ENCODE data around the gene CLEC1B. TPM values are rescaled to one million over a fixed set of nuclear protein-coding genes. Genes with fewer than 3 reads are reported as not detected.

The CLEC1B gene
- total RNA-seq (2021; ENCODE audit: unreplicated experiment) (not detected), Bru-seq, nascent RNA (not detected), BruChase-seq, experiment 1, labeled RNA remaining after a 2-hour chase (not detected), BruChase-seq, experiment 2, labeled RNA remaining after a 6-hour chase (not detected)
- not detected for polyA plus RNA-seq (2012; ENCODE audit: insufficient read length)
- long read RNA-seq = 0 reads

GRCh38 chr12:9999016-9999415 is at the start of gene CLEC1B:
CLEC1B (minus strand) TSS chr12:9999121; CDS start chr12:9999100, 21 bp downstream.
- Histone ChIP-seq H3K27ac (ENCODE audit: low read length) (no peak within 1 kb of the TSS), H3K4me1 (ENCODE audit: control insufficient read depth, insufficient read depth, low read length) (no peaks in the 10 kb centered on the region), H3K9me3 (ENCODE audit: control insufficient read depth, insufficient read depth, low read depth, low read length) (no peaks in the 10 kb centered on the region), H3K36me3 (ENCODE audit: control insufficient read depth, insufficient read depth, low read length) (no peaks in the 10 kb centered on the region), H3K4me3 (ENCODE audit: low read depth in 2 of 2, low read length in 2 of 2) (no peak within 1 kb of the TSS), H3K27me3 (ENCODE audit: control insufficient read depth, insufficient read depth, low read length) (no peaks in the 10 kb centered on the region)
- in situ Hi-C loops (cut with HindIII; ENCODE audit: low pct_unique_long_range_greater_than_20kb, low sequenced_read_pairs) (no loop called here), intact Hi-C loops (cut with micrococcal nuclease; ENCODE audit: unreplicated experiment) (no loop called here)
- ChIA-PET POLR2A (no interaction called here), CTCF (no interaction called here)
- no peak for TF ChIP-seq REST (IDR thresholded peaks at IDR 0.05; ENCODE audit: insufficient read depth in 1 of 2, low read depth in 2 of 2, low read length in 1 of 2)
- no peak for TF ChIP-seq CTCF (IDR thresholded peaks at IDR 0.05)
- no peak for TF ChIP-seq POLR2AphosphoS5 (IDR thresholded peaks at IDR 0.05; ENCODE audit: low read depth, low read length)
- TF ChIP-seq SIN3A (IDR thresholded peaks at IDR 0.05; ENCODE audit: borderline replicate concordance, insufficient read depth, low read depth, low read length) = no peak
- no peak for TF ChIP-seq TCF7L2 (IDR thresholded peaks at IDR 0.05; ENCODE audit: low read depth, low read length)
- no TSS peak for BruUV-seq (replicated peaks)
- DNase-seq (ENCODE audit: low read depth, low spot score) (no peak), ATAC-seq (no peak)

- CTCF ChIA-PET = no interaction called here
- Histone ChIP-seq H3K27ac (ENCODE audit: low read length) (no peak overlapping the region), H3K4me3 (ENCODE audit: low read depth in 2 of 2, low read length in 2 of 2) (no peak overlapping the region), H3K9me3 (ENCODE audit: control insufficient read depth, insufficient read depth, low read depth, low read length) (no peaks in the 10 kb centered on the region; the same call in 1 of the 2 replicates), H3K36me3 (ENCODE audit: control insufficient read depth, insufficient read depth, low read length) (no peaks in the 10 kb centered on the region), H3K4me1 (ENCODE audit: control insufficient read depth, insufficient read depth, low read length) (no peaks in the 10 kb centered on the region), H3K27me3 (ENCODE audit: control insufficient read depth, insufficient read depth, low read length) (no peaks in the 10 kb centered on the region)
- POLR2A ChIA-PET = no interaction called here
- in situ Hi-C loops (cut with HindIII; ENCODE audit: low pct_unique_long_range_greater_than_20kb, low sequenced_read_pairs) (no loop called here), intact Hi-C loops (cut with micrococcal nuclease; ENCODE audit: unreplicated experiment) (no loop called here)
- DNase-seq (ENCODE audit: low read depth, low spot score) (no peak), ATAC-seq (no peak)
- BruUV-seq (replicated peaks) = no TSS peak
- TF ChIP-seq REST (IDR thresholded peaks at IDR 0.05; ENCODE audit: insufficient read depth in 1 of 2, low read depth in 2 of 2, low read length in 1 of 2) = no peak
- TF ChIP-seq POLR2AphosphoS5 (IDR thresholded peaks at IDR 0.05; ENCODE audit: low read depth, low read length) = no peak
- TF ChIP-seq CTCF (IDR thresholded peaks at IDR 0.05) = no peak
- no peak for TF ChIP-seq TCF7L2 (IDR thresholded peaks at IDR 0.05; ENCODE audit: low read depth, low read length)
- no peak for TF ChIP-seq SIN3A (IDR thresholded peaks at IDR 0.05; ENCODE audit: borderline replicate concordance, insufficient read depth, low read depth, low read length)
Observed at GRCh38 chr12:10048526-10048925, 49.6 kb upstream of the CLEC1B start.
